DOHH2 (cell line): ENCODE results near the gene IL34.

Source experiments
- H3F3A ChIP-seq: fragments of 200-600 bp; sonication (generic), shearing (Covaris generic); 2 replicates; pipeline ENCODE4 v1.6.0; 2016; ENCODE audit warnings: antibody characterized with exemption, mild to moderate bottlenecking; ENCODE audit not compliant: control insufficient read depth, insufficient read depth
- H3K27ac ChIP-seq: fragments of 200-600 bp; sonication (generic); 2 replicates; pipeline ENCODE4 v1.5.1; 2014; ENCODE audit warnings: low read depth, mild to moderate bottlenecking, low read length, moderate library complexity
- H3K27me3 ChIP-seq: fragments of 200-600 bp; sonication (generic); 2 replicates; pipeline ENCODE4 v1.6.1; 2014; ENCODE audit warnings: mild to moderate bottlenecking, low read length, mixed read lengths; ENCODE audit not compliant: control insufficient read depth
- H3K36me3 ChIP-seq: fragments of 200-600 bp; sonication (generic); 2 replicates; pipeline ENCODE4 v1.6.1; 2014; ENCODE audit warnings: mild to moderate bottlenecking, low read length, moderate library complexity, mixed read lengths; ENCODE audit not compliant: control insufficient read depth
- H3K4me1 ChIP-seq: fragments of 200-600 bp; sonication (generic); 2 replicates; pipeline ENCODE4 v1.6.1; 2014; ENCODE audit warnings: mild to moderate bottlenecking, low read length, mixed read lengths; ENCODE audit not compliant: control insufficient read depth
- H3K4me2 ChIP-seq: fragments of 200-600 bp; sonication (generic); 2 replicates; pipeline ENCODE4 v1.6.0; 2014; ENCODE audit warnings: mild to moderate bottlenecking, low read length, moderate library complexity
- H3K4me3 ChIP-seq: fragments of 200-600 bp; sonication (generic); 2 replicates; pipeline ENCODE4 v1.5.1; 2014; ENCODE audit warnings: mild to moderate bottlenecking, low read length, mixed read lengths
- H3K79me2 ChIP-seq: fragments of 200-600 bp; sonication (generic); 2 replicates; pipeline ENCODE4 v1.6.1; 2014; ENCODE audit warnings: mild to moderate bottlenecking, low read length, mixed read lengths; ENCODE audit not compliant: control insufficient read depth
- H3K9me2 ChIP-seq: fragments of 200-600 bp; sonication (generic); replicated peaks from 2 replicates; pipeline ENCODE4 v1.6.1; 2014; ENCODE audit warnings: mild to moderate bottlenecking, low read length, mixed read lengths; ENCODE audit not compliant: control insufficient read depth
- H3K9me3 ChIP-seq: fragments of 200-600 bp; sonication (generic); 2 replicates; pipeline ENCODE4 v1.6.1; 2014; ENCODE audit warnings: antibody characterized with exemption, low read length, mixed read lengths; ENCODE audit not compliant: control insufficient read depth, insufficient read depth
- H4K20me1 ChIP-seq: fragments of 200-600 bp; sonication (generic); 2 replicates; pipeline ENCODE4 v1.6.0; 2014; ENCODE audit warnings: low read depth, mild to moderate bottlenecking, antibody characterized with exemption, low read length, moderate library complexity; ENCODE audit not compliant: control insufficient read depth, insufficient read depth
- CTCF ChIP-seq: fragments of 200-600 bp; sonication (generic); IDR thresholded peaks from one replicate; pipeline ENCODE4 v1.5.1; 2014; ENCODE audit warnings: antibody characterized with exemption, mild to moderate bottlenecking, low read depth, low read length; ENCODE audit not compliant: poor library complexity, severe bottlenecking
- EZH2phosphoT487 ChIP-seq: fragments of 200-600 bp; sonication (generic); IDR thresholded peaks from 2 replicates; pipeline ENCODE4 v1.6.1; 2017; ENCODE audit warnings: borderline replicate concordance, mild to moderate bottlenecking, antibody characterized with exemption, low read length, moderate library complexity, mixed read lengths

Gene IL34

GRCh38 chr16:70676675-70677498 lies 30.5 kb downstream of the IL34 start:
- H3K9me2 ChIP-seq = no peaks in the 10 kb centered on the region
- no peaks in the 10 kb centered on the region for H3K4me1 ChIP-seq
- H3F3A ChIP-seq = no peaks in the 10 kb centered on the region
- no peaks in the 10 kb centered on the region for H3K79me2 ChIP-seq
- H3K36me3 ChIP-seq = no peaks in the 10 kb centered on the region
- TF ChIP-seq EZH2phosphoT487 (no peak), CTCF (no peak)
- no peaks in the 10 kb centered on the region for H4K20me1 ChIP-seq
- H3K4me2 ChIP-seq = no peak overlapping the region
- no peaks in the 10 kb centered on the region for H3K27me3 ChIP-seq
- no peaks in the 10 kb centered on the region for H3K9me3 ChIP-seq
- H3K27ac ChIP-seq = no peak overlapping the region
- no peak overlapping the region for H3K4me3 ChIP-seq

GRCh38 chr16:70677499-70678120 lies 31.3 kb downstream of the IL34 start:
- no peaks in the 10 kb centered on the region for H3K79me2 ChIP-seq
- no peaks in the 10 kb centered on the region for H3K9me3 ChIP-seq
- no peak for TF ChIP-seq EZH2phosphoT487
- TF ChIP-seq CTCF = no peak
- no peaks in the 10 kb centered on the region for H4K20me1 ChIP-seq
- H3K27me3 ChIP-seq = no peaks in the 10 kb centered on the region
- H3K36me3 ChIP-seq = no peaks in the 10 kb centered on the region
- H3F3A ChIP-seq = no peaks in the 10 kb centered on the region
- no peak overlapping the region for H3K4me3 ChIP-seq
- H3K9me2 ChIP-seq = no peaks in the 10 kb centered on the region
- no peak overlapping the region for H3K27ac ChIP-seq
- no peak overlapping the region for H3K4me2 ChIP-seq
- no peaks in the 10 kb centered on the region for H3K4me1 ChIP-seq

- no peak for TF ChIP-seq CTCF
- TF ChIP-seq EZH2phosphoT487 = no peak
- no peak overlapping the region for H3K4me3 ChIP-seq
Observed at GRCh38 chr16:70678121-70678897, 31.9 kb downstream of the IL34 start.

More at GRCh38 chr16:70678121-70678897, 31.9 kb downstream of the IL34 start:
- Histone ChIP-seq H3K79me2 (no peaks in the 10 kb centered on the region), H4K20me1 (no peaks in the 10 kb centered on the region), H3K27ac (no peak overlapping the region), H3K4me1 (no peaks in the 10 kb centered on the region), H3K36me3 (no peaks in the 10 kb centered on the region), H3F3A (no peaks in the 10 kb centered on the region), H3K4me2 (no peak overlapping the region), H3K9me3 (no peaks in the 10 kb centered on the region), H3K27me3 (no peaks in the 10 kb centered on the region), H3K9me2 (no peaks in the 10 kb centered on the region)
